Endodermal cell (in vitro differentiated cells): ENCODE results near the gene SYCE3. TPM values are rescaled to one million over a fixed set of nuclear protein-coding genes. Genes with fewer than 3 reads are reported as not detected.

Source experiments
- DNase-seq: peaks from one replicate; pipeline ENCODE4 v3.0.0-alpha.2; 2017
- H3K27ac ChIP-seq: 2 replicates; pipeline ENCODE4 v1.5.1; 2013; ENCODE audit warnings: mild to moderate bottlenecking, low read depth, low read length, moderate library complexity
- H3K27me3 ChIP-seq: 2 replicates; pipeline ENCODE4 v1.6.1; 2013; ENCODE audit warnings: mild to moderate bottlenecking, low read length, moderate library complexity; ENCODE audit not compliant: insufficient read depth, control insufficient read depth, poor library complexity, severe bottlenecking
- H3K36me3 ChIP-seq: 2 replicates; pipeline ENCODE4 v1.7.0; 2013; ENCODE audit warnings: mild to moderate bottlenecking, low read length, moderate library complexity; ENCODE audit not compliant: control insufficient read depth, insufficient read depth
- H3K4me1 ChIP-seq: one replicate; pipeline ENCODE4 v1.7.0; 2013; ENCODE audit warnings: low read length; ENCODE audit not compliant: control insufficient read depth, insufficient read depth
- H3K4me3 ChIP-seq: 2 replicates; pipeline ENCODE4 v1.5.1; 2013; ENCODE audit warnings: mild to moderate bottlenecking, low read length, moderate library complexity
- H3K9ac ChIP-seq: 2 replicates; pipeline ENCODE4 v1.6.1; 2013; ENCODE audit warnings: mild to moderate bottlenecking, low read length, moderate library complexity; ENCODE audit not compliant: poor library complexity, severe bottlenecking; ENCODE audit errors: extremely low read depth
- H3K9me3 ChIP-seq: 2 replicates; pipeline ENCODE4 v1.6.1; 2013; ENCODE audit warnings: mild to moderate bottlenecking, low read length, moderate library complexity; ENCODE audit not compliant: control insufficient read depth
- H3K27ac Mint-ChIP-seq: 2 replicates; pipeline ENCODE4 v1.8.0; 2020; ENCODE audit warnings: mixed read lengths
- H3K27me3 Mint-ChIP-seq: 2 replicates; pipeline ENCODE4 v1.8.0; 2021; ENCODE audit warnings: mild to moderate bottlenecking, mixed read lengths; ENCODE audit not compliant: insufficient read depth
- H3K36me3 Mint-ChIP-seq: 2 replicates; pipeline ENCODE4 v1.8.0; 2020; ENCODE audit warnings: low read depth, mixed read lengths
- H3K4me1 Mint-ChIP-seq: 2 replicates; pipeline ENCODE4 v1.8.0; 2020; ENCODE audit warnings: mixed read lengths
- H3K4me3 Mint-ChIP-seq: 2 replicates; pipeline ENCODE4 v1.8.0; 2020; ENCODE audit warnings: mild to moderate bottlenecking, moderate library complexity, mixed read lengths
- H3K9me3 Mint-ChIP-seq: 2 replicates; pipeline ENCODE4 v1.8.0; 2020; ENCODE audit warnings: mild to moderate bottlenecking, mixed read lengths
- CTCF ChIP-seq: fragments of 200-600 bp; sonication (generic); conservative IDR thresholded peaks from 2 replicates; pipeline ENCODE4 v1.5.0; 2021; ENCODE audit warnings: antibody characterized with exemption, mild to moderate bottlenecking
- WGBS, 2 experiments: methylation state at CpG; one replicate each; pipeline versions ENCODE4 v1.1.5 to v1.1.7; 2013; ENCODE audit warnings: missing lambda C conversion rate in 2 of 2, mixed read lengths in 1 of 2; ENCODE audit not compliant: insufficient coverage in 1 of 2, insufficient read length in 1 of 2; 5-methylcytosine and 5-hydroxymethylcytosine counted together
- total RNA-seq, 2 donors: library from RNA; stranded (reverse); fragmentation: NEBNext Ultra II Directional in 1 of 2; extraction: Animal tissue kit (Norgen Biotek cat#: 25700) in 1 of 2; gene quantifications; 2 replicates in 1 of 2; 3 replicates in 1 of 2; pipeline ENCODE4 v1.2.1, GENCODE V29; 2021

Gene SYCE3
- total RNA-seq, 2 donors from 2014 or later, result 0.70 to 0.91 TPM

GRCh38 chr22:50564289-50564688, 1.6 kb upstream of the SYCE3 start:
- Histone ChIP-seq H3K4me3 (no peak overlapping the region), H3K27me3 (peaks cover 26% of the 10 kb centered on the region), H3K36me3 (peaks cover 17% of the 10 kb centered on the region), H3K27ac (no peak overlapping the region), H3K4me1 (no peaks in the 10 kb centered on the region), H3K9ac (no peak overlapping the region), H3K9me3 (no peaks in the 10 kb centered on the region)
- no peak overlapping the region for H3K4me3 Mint-ChIP-seq
- DNase-seq, result peak; percentile 34
- no peak for TF ChIP-seq CTCF
- H3K27me3 Mint-ChIP-seq, result peaks cover 44% of the 10 kb centered on the region
- H3K9me3 Mint-ChIP-seq, result no peaks in the 10 kb centered on the region
- H3K4me1 Mint-ChIP-seq, result peaks cover 9% of the 10 kb centered on the region
- H3K36me3 Mint-ChIP-seq, result peaks cover 17% of the 10 kb centered on the region
- WGBS, 2 experiments, result 89 to 91% methylated on average over 11 of the region's 11 CpGs
- no peak overlapping the region for H3K27ac Mint-ChIP-seq

DNA sequence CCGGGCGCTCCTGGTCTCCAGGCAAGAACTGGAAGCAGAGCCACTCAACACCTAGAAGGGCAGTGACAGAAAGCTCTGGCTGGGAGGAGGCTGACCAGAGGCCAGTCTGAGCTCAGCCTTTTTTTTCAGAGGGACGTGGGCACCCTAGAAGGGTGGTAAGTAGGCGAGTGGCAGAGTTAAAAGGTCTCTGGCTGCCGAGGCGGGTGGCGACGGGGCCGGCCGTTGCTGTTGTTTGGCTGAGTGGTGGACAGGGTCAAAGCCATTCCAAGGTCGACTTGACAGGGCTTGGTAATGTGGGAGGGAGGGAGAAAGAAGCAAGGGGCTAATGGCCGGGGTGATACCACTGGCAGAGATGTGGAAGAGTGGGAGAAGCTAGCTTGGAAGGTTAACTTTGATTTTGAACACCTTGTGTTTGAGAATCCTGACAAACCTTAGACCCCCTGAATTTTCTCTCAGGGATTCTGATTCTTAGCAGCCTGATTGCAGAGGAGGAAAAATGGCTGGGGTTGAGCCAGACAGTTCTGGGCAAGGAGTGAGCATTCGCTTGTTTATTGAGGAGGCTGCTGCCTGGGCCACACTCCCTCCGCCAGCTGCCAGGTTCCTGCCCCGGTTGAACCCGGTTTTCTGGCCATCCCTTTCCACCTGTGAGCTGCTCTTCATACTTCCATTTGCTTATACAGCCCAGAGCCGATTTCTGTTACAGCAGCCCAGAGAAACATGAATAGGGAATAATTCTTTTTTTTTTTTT, 868 bp upstream of the SYCE3 start:
- 21 to 52% methylated on average over 7 to 17 of the region's 17 CpGs for WGBS, 2 experiments
- Mint-ChIP-seq H3K9me3 (no peaks in the 10 kb centered on the region), H3K27ac (peak overlapping the region; percentile 65), H3K4me3 (peak overlapping the region; percentile 86), H3K36me3 (peaks cover 10% of the 10 kb centered on the region), H3K27me3 (peaks cover 51% of the 10 kb centered on the region), H3K4me1 (peaks cover 9% of the 10 kb centered on the region)
- no peak overlapping the region for H3K27ac ChIP-seq
- H3K9me3 ChIP-seq, result no peaks in the 10 kb centered on the region
- H3K4me3 ChIP-seq, result peak overlapping the region; percentile 93
- peaks cover 10% of the 10 kb centered on the region for H3K36me3 ChIP-seq
- H3K4me1 ChIP-seq, result no peaks in the 10 kb centered on the region
- TF ChIP-seq CTCF, result no peak
- DNase-seq, result no peak
- peaks cover 30% of the 10 kb centered on the region for H3K27me3 ChIP-seq
- H3K9ac ChIP-seq, result peak overlapping the region; percentile 41

GRCh38 chr22:50561401-50562358, 1.0 kb downstream of the SYCE3 start:
- no peaks in the 10 kb centered on the region for H3K9me3 ChIP-seq
- Mint-ChIP-seq H3K4me1 (peaks cover 9% of the 10 kb centered on the region), H3K27me3 (peaks cover 55% of the 10 kb centered on the region), H3K27ac (peak overlapping the region; percentile 3), H3K36me3 (no peaks in the 10 kb centered on the region), H3K4me3 (peak overlapping the region; percentile 25), H3K9me3 (no peaks in the 10 kb centered on the region)
- peaks cover 34% of the 10 kb centered on the region for H3K27me3 ChIP-seq
- WGBS, 2 experiments, result 87 to 91% methylated on average over 7 to 18 of the region's 34 CpGs
- no peak overlapping the region for H3K9ac ChIP-seq
- no peaks in the 10 kb centered on the region for H3K4me1 ChIP-seq
- H3K36me3 ChIP-seq, result no peaks in the 10 kb centered on the region
- TF ChIP-seq CTCF, result no peak
- no peak for DNase-seq
- H3K27ac ChIP-seq, result no peak overlapping the region
- H3K4me3 ChIP-seq, result no peak overlapping the region
